ENCODE data around the gene SPG7.

GRCh38 chr16:89466920-89467319 is 41.3 kb upstream of the SPG7 start:
- TF ChIP-seq, protein P1, sequence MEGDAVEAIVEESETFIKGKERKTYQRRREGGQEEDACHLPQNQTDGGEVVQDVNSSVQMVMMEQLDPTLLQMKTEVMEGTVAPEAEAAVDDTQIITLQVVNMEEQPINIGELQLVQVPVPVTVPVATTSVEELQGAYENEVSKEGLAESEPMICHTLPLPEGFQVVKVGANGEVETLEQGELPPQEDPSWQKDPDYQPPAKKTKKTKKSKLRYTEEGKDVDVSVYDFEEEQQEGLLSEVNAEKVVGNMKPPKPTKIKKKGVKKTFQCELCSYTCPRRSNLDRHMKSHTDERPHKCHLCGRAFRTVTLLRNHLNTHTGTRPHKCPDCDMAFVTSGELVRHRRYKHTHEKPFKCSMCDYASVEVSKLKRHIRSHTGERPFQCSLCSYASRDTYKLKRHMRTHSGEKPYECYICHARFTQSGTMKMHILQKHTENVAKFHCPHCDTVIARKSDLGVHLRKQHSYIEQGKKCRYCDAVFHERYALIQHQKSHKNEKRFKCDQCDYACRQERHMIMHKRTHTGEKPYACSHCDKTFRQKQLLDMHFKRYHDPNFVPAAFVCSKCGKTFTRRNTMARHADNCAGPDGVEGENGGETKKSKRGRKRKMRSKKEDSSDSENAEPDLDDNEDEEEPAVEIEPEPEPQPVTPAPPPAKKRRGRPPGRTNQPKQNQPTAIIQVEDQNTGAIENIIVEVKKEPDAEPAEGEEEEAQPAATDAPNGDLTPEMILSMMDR (IDR thresholded peaks at IDR 0.05) = no peak
- no peak for TF ChIP-seq POLR2A (IDR thresholded peaks at IDR 0.05)

All from vagina (tissue), 2 donors.